Body of pancreas (tissue), 4 donors: Measurements from ENCODE around the gene SPDYE1.
"Not testable (repeated sequence)": the region's sequence is repeated elsewhere in the genome, so short reads cannot be mapped to it uniquely, and the experiment has no call there.

ENCODE experiments used
- POLR2A ChIP-seq, 3 donors: fragments of 450-650 bp; IDR thresholded peaks; one replicate each; pipeline ENCODE4 v1.6.1; 2016; ENCODE audit warnings: antibody characterized with exemption in 3 of 3, mild to moderate bottlenecking in 2 of 3
- TF ChIP-seq, protein P1 (sequence below), 7 experiments: fragments of 450-650 bp in 4 of 7; fragments of 200-600 bp in 3 of 7; sonication (generic) in 3 of 7; IDR thresholded peaks; one replicate each; pipeline ENCODE4 v1.5.1; 2016 to 2019; ENCODE audit warnings: antibody characterized with exemption in 7 of 7

- TF ChIP-seq, protein P1, sequence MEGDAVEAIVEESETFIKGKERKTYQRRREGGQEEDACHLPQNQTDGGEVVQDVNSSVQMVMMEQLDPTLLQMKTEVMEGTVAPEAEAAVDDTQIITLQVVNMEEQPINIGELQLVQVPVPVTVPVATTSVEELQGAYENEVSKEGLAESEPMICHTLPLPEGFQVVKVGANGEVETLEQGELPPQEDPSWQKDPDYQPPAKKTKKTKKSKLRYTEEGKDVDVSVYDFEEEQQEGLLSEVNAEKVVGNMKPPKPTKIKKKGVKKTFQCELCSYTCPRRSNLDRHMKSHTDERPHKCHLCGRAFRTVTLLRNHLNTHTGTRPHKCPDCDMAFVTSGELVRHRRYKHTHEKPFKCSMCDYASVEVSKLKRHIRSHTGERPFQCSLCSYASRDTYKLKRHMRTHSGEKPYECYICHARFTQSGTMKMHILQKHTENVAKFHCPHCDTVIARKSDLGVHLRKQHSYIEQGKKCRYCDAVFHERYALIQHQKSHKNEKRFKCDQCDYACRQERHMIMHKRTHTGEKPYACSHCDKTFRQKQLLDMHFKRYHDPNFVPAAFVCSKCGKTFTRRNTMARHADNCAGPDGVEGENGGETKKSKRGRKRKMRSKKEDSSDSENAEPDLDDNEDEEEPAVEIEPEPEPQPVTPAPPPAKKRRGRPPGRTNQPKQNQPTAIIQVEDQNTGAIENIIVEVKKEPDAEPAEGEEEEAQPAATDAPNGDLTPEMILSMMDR (IDR thresholded peaks at IDR 0.05), result not testable (repeated sequence)
- TF ChIP-seq POLR2A (IDR thresholded peaks at IDR 0.05), result not testable (repeated sequence)
Measured at GRCh38 chr7:43974725-43975482, 22.8 kb upstream of the SPDYE1 start.
